ENCODE data around the gene POLR3GL.

DNA sequence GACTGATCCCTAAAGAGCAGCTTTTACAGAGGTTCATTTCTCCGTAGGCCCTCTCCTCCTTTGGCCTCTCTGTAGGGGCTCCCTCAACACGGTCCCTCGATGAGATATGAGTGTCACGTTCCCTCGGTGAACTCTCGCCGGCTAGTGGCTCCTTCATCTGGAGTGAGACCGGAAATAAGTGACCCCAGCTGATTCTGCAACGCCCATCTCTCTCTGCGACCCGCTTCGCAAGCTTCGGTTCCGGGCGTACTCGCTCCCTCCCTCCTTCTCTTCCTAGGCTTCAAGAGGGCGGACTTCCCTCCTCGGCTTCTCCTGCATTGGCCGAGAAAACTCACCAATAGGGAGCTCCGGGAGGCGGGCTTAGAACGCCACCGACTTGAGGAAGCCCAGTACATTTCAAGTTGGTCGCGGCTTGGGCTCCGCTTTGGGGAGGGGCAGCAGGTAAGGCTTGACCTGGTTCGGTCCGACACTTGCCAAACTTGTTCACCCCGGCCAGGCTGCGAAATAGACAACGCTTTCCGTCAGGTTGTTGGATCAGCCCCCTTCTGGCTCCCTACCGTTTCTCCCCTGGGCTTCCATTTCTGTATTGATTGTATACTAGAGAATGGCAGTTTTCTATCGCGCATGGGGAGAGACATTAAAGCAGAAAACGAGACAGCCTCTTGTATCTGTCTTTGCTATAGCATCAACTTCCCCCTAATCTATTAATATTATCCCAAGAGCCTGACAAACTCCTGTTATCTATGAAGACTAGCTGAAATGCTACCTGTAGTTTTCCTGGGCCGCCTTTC is at the start of gene POLR3GL, which contains the start of gene ANKRD34A:
- TF ChIP-seq, protein P1, sequence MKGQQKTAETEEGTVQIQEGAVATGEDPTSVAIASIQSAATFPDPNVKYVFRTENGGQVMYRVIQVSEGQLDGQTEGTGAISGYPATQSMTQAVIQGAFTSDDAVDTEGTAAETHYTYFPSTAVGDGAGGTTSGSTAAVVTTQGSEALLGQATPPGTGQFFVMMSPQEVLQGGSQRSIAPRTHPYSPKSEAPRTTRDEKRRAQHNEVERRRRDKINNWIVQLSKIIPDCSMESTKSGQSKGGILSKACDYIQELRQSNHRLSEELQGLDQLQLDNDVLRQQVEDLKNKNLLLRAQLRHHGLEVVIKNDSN (IDR thresholded peaks at IDR 0.05; ENCODE audit: borderline replicate concordance, extremely low read length, insufficient read depth, low read depth, low read length) = no peak
- TF ChIP-seq EZH2 (IDR thresholded peaks at IDR 0.05; ENCODE audit: borderline replicate concordance, control insufficient read depth, low read depth, low read length) (no peak), SMC3 (IDR thresholded peaks at IDR 0.05; ENCODE audit: borderline replicate concordance, low read length) (no peak), JUNB (IDR thresholded peaks at IDR 0.05) (no peak), RAD21 (IDR thresholded peaks at IDR 0.05; ENCODE audit: insufficient read depth, low read depth, low read length) (no peak), POLR2AphosphoS5 (IDR thresholded peaks at IDR 0.05; ENCODE audit: low read length) (peak; percentile 94), SP1 (IDR thresholded peaks at IDR 0.05; ENCODE audit: low read depth, low read length) (peak; percentile 75), NRF1 (conservative IDR thresholded peaks at IDR 0.05; ENCODE audit: low read depth, low read length) (no peak), HDGF (IDR thresholded peaks at IDR 0.05) (peak; percentile 90), CBFB (IDR thresholded peaks at IDR 0.05; ENCODE audit: low read depth) (no peak), POLR2A (IDR thresholded peaks at IDR 0.05; ENCODE audit: low read depth, low read length) (peak; percentile 98)
- TF ChIP-seq, protein P2, sequence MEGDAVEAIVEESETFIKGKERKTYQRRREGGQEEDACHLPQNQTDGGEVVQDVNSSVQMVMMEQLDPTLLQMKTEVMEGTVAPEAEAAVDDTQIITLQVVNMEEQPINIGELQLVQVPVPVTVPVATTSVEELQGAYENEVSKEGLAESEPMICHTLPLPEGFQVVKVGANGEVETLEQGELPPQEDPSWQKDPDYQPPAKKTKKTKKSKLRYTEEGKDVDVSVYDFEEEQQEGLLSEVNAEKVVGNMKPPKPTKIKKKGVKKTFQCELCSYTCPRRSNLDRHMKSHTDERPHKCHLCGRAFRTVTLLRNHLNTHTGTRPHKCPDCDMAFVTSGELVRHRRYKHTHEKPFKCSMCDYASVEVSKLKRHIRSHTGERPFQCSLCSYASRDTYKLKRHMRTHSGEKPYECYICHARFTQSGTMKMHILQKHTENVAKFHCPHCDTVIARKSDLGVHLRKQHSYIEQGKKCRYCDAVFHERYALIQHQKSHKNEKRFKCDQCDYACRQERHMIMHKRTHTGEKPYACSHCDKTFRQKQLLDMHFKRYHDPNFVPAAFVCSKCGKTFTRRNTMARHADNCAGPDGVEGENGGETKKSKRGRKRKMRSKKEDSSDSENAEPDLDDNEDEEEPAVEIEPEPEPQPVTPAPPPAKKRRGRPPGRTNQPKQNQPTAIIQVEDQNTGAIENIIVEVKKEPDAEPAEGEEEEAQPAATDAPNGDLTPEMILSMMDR (IDR thresholded peaks at IDR 0.05 in 2 of 3, conservative IDR thresholded peaks at IDR 0.05 in 1 of 3; ENCODE audit: control insufficient read depth in 2 of 3, extremely low read depth in 1 of 3, insufficient read depth in 1 of 3, low read depth in 3 of 3, low read length in 3 of 3) = no peak

All from GM12878 (cell line).